ENCODE data around the gene AGRN. TPM values are rescaled to one million over a fixed set of nuclear protein-coding genes. Genes with fewer than 3 reads are reported as not detected.

Gene AGRN
- total and polyA plus RNA-seq, 2 of the 4 experiments (the other 2 are of a cell fraction), result 8.1 to 115 TPM

GRCh38 chr1:1069056-1069710, 49.3 kb downstream of the AGRN start:
- 6% methylated on average over 30 of the region's 75 CpGs; no CpG with 5 or more reads in 1 of the 2 experiments for WGBS, 2 experiments (ENCODE audit: extremely low coverage in 2 of 2, insufficient read length in 1 of 2)
- H2AK9ac ChIP-seq (replicated peaks; ENCODE audit: low read depth, low read length, poor library complexity), result peak overlapping the region; percentile 90
- no peaks in the 10 kb centered on the region for H3K9me1 ChIP-seq (ENCODE audit: insufficient read depth, low read length)
- H3K4me3 ChIP-seq (ENCODE audit: insufficient read depth, low read depth, low read length), result peak overlapping the region; percentile 78
- peak overlapping the region; percentile 84; the same call in 1 of the 2 replicates for H4K91ac ChIP-seq (ENCODE audit: insufficient read depth, low read depth, low read length)
- no peaks in the 10 kb centered on the region for H3K79me1 ChIP-seq (ENCODE audit: low read depth in 1 of 2, low read length in 2 of 2)
- intact Hi-C loops (cut with micrococcal nuclease), result no loop called here
- H3K9me3 ChIP-seq (ENCODE audit: control insufficient read depth, insufficient read depth, low read length), result no peaks in the 10 kb centered on the region
- H3K27me3 ChIP-seq (ENCODE audit: control insufficient read depth, insufficient read depth, low read length), result no peaks in the 10 kb centered on the region; the same call in 1 of the 2 replicates
- H2AK5ac ChIP-seq (ENCODE audit: low read depth, low read length), result no peak overlapping the region
- H3K36me3 ChIP-seq (ENCODE audit: control insufficient read depth, insufficient read depth, low read length), result no peaks in the 10 kb centered on the region
- peak overlapping the region; percentile 100 for H2AFZ ChIP-seq (replicated peaks; ENCODE audit: low read length, poor library complexity)
- peak overlapping the region; percentile 90 for H3K4ac ChIP-seq (ENCODE audit: low read depth, low read length)
- H3K4me1 ChIP-seq (ENCODE audit: control insufficient read depth, insufficient read depth, low read length), result peaks cover 5% of the 10 kb centered on the region
- no peak overlapping the region for H3K56ac ChIP-seq (ENCODE audit: extremely low read depth, insufficient read depth, low read length)
- H3K14ac ChIP-seq (replicated peaks; ENCODE audit: low read depth, low read length), result peak overlapping the region; percentile 83; the same call in 1 of the 2 replicates
- 0 out of 2 replicates have a peak overlapping the region, but pooled peaks have one; percentile 49 for H3K18ac ChIP-seq (ENCODE audit: low read depth, low read length)
- H2BK120ac ChIP-seq (ENCODE audit: low read depth, low read length), result peak overlapping the region; percentile 65; the same call in 1 of the 2 replicates
- H3K23ac ChIP-seq (ENCODE audit: low read depth, low read length), result no peak overlapping the region
- no peak overlapping the region; the same call in 1 of the 2 replicates for H3K27ac ChIP-seq (ENCODE audit: insufficient read depth, low read length)
- peak overlapping the region; percentile 30; the same call in 1 of the 2 replicates for H3K9ac ChIP-seq (ENCODE audit: low read depth, low read length)
- H2BK5ac ChIP-seq (ENCODE audit: low read depth, low read length, poor library complexity, severe bottlenecking), result peak overlapping the region; percentile 74
- BruUV-seq (replicated peaks), result no TSS peak
- peak overlapping the region; percentile 47; the same call in 1 of the 2 replicates for H4K5ac ChIP-seq (ENCODE audit: low read depth, low read length)
- H4K20me1 ChIP-seq (ENCODE audit: insufficient read depth, low read length), result no peaks in the 10 kb centered on the region
- peak; percentile 75 for ATAC-seq (ENCODE audit: low read depth)
- no peak overlapping the region for H2BK15ac ChIP-seq (ENCODE audit: low read depth, low read length)
- in situ Hi-C loops (cut with MboI; ENCODE audit: low sequenced_read_pairs), result no loop called here
- H4K8ac ChIP-seq (ENCODE audit: low read depth in 2 of 2, low read length in 2 of 2), result peak overlapping the region; percentile 44 to 99
- peak overlapping the region; percentile 14; the same call in 1 of the 2 replicates for H2BK20ac ChIP-seq (ENCODE audit: low read depth, low read length)
- dilution Hi-C loops (cut with HindIII; ENCODE audit: low sequenced_read_pairs, unreplicated experiment), result no loop called here
- peak; percentile 40 for DNase-seq
- H3K4me2 ChIP-seq (ENCODE audit: low read depth, low read length), result peak overlapping the region; percentile 89
- POLR2A ChIA-PET (ENCODE audit: unreplicated experiment), result no interaction called here
- CTCF ChIA-PET, result no interaction called here
- no peak for TF ChIP-seq CEBPB (IDR thresholded peaks at IDR 0.05; ENCODE audit: low read depth, low read length)
- TF ChIP-seq CTCF (conservative IDR thresholded peaks at IDR 0.05; ENCODE audit: low read depth, low read length), result no peak
- TF ChIP-seq BHLHE40 (IDR thresholded peaks at IDR 0.05; ENCODE audit: low read depth, low read length), result no peak
- 0 out of 2 replicates have a peak, but pooled peaks have one; percentile 14 for TF ChIP-seq POLR2A (IDR thresholded peaks at IDR 0.05; ENCODE audit: low read depth, low read length)
- TF ChIP-seq SMC3 (IDR thresholded peaks at IDR 0.05; ENCODE audit: low read depth, low read length), result no peak
- peak; percentile 11; the same call in 1 of the 2 replicates for TF ChIP-seq MAZ (IDR thresholded peaks at IDR 0.05; ENCODE audit: borderline replicate concordance, low read depth, low read length)
- no peak for TF ChIP-seq MXI1 (IDR thresholded peaks at IDR 0.05; ENCODE audit: borderline replicate concordance, low read depth, low read length)
- TF ChIP-seq RFX5 (IDR thresholded peaks at IDR 0.05; ENCODE audit: low read depth, low read length), result no peak
- TF ChIP-seq RAD21 (IDR thresholded peaks at IDR 0.05; ENCODE audit: low read length), result no peak
- no peak for TF ChIP-seq FOS (IDR thresholded peaks at IDR 0.05; ENCODE audit: low read depth, low read length)
- TF ChIP-seq USF2 (IDR thresholded peaks at IDR 0.05; ENCODE audit: low read depth, low read length), result peak; percentile 29; the same call in 1 of the 2 replicates
- TF ChIP-seq MAFK (IDR thresholded peaks at IDR 0.05; ENCODE audit: low read depth, low read length), result no peak
- TF ChIP-seq ELK1 (IDR thresholded peaks at IDR 0.05; ENCODE audit: borderline replicate concordance, low read depth, low read length), result no peak
- no peak for TF ChIP-seq CHD1 (IDR thresholded peaks at IDR 0.05; ENCODE audit: low read depth, low read length)

Data from IMR-90 (cell line).